ENCODE measurements around the gene TSPAN9.

- no peak for TF ChIP-seq POLR2A (IDR thresholded peaks at IDR 0.05; ENCODE audit: borderline replicate concordance, extremely low read depth, insufficient read depth, insufficient read length)
- TF ChIP-seq ZBTB33 (IDR thresholded peaks at IDR 0.05; ENCODE audit: extremely low read depth, insufficient replicate concordance, low read length) = no peak
- TF ChIP-seq CTCF (IDR thresholded peaks at IDR 0.05 in 2 of 3, conservative IDR thresholded peaks at IDR 0.05 in 1 of 3; ENCODE audit: borderline replicate concordance in 1 of 3, insufficient read depth in 1 of 3, low read depth in 2 of 3, low read length in 2 of 3) = no peak
- no peak for TF ChIP-seq EZH2phosphoT487 (IDR thresholded peaks at IDR 0.05; ENCODE audit: borderline replicate concordance)
- TF ChIP-seq EZH2 (IDR thresholded peaks at IDR 0.05) = no peak
- TF ChIP-seq EGR1 (IDR thresholded peaks at IDR 0.05; ENCODE audit: low read depth) = no peak; the same call in 1 of the 2 replicates
- TF ChIP-seq MAX (IDR thresholded peaks at IDR 0.05) = peak; percentile 39; the same call in 1 of the 2 replicates
- TF ChIP-seq POLR2AphosphoS5 (IDR thresholded peaks at IDR 0.05; ENCODE audit: low read depth, low read length) = no peak
- no peak for TF ChIP-seq JUND (IDR thresholded peaks at IDR 0.05)
- no peak for TF ChIP-seq RAD21 (IDR thresholded peaks at IDR 0.05; ENCODE audit: low read depth)
- TF ChIP-seq ZNF274 (IDR thresholded peaks at IDR 0.05; ENCODE audit: low read depth, low read length) = no peak
These were observed 234.4 kb downstream of the TSPAN9 start for GRCh38 chr12:3311491-3312103.

All from HCT116 (cell line).